HepG2 (cell line): ENCODE results near the gene UNKL. TPM values are rescaled to one million over a fixed set of nuclear protein-coding genes. Genes with fewer than 3 reads are reported as not detected.

ENCODE experiments used
- ATAC-seq: fragments of 200-7000 bp; cut with Tn5 transposase; 3 replicates; pipeline ENCODE4 v1.9.1; 2020; ENCODE audit warnings: mild to moderate bottlenecking, moderate library complexity
- BruUV-seq: library from RNA; stranded (reverse); fragments of 400-500 nt; replicated peaks from 2 replicates; lab custom pipeline; 2021; lab: Mats Ljungman, UMichigan
- CTCF ChIA-PET: fragments of 300-600 bp; formaldehyde crosslinking; extraction: SDS; loops from one replicate; lab custom pipeline; 2021; ENCODE audit warnings: low total read pairs, inconsistent platforms, low intra/inter-chr PET ratio; lab: Yijun Ruan, JAX
- POLR2A ChIA-PET: fragments of 350-600 bp; sonication (Branson Sonifier 250); formaldehyde crosslinking; loops from one replicate; lab custom pipeline; 2020; ENCODE audit warnings: antibody characterized with exemption, inconsistent platforms; lab: Yijun Ruan, JAX
- DNase-seq: peaks from one replicate; pipeline ENCODE4 v3.0.0-alpha.2; 2015; ENCODE audit warnings: low spot score
- FAIRE-seq: peaks from 3 replicates; lab custom pipeline; 2011; peaks lifted over from hg19 to GRCh38; lab: Jason Lieb, UNC
- H2AFZ ChIP-seq: one replicate; pipeline ENCODE4 v1.6.1; 2011; ENCODE audit warnings: low read length, inconsistent platforms
- H3K27ac ChIP-seq: fragments of 300-600 bp; 3 replicates; pipeline ENCODE4 v1.8.0; 2011; ENCODE audit warnings: mixed run types, mild to moderate bottlenecking, mixed read lengths, low read length, inconsistent platforms; ENCODE audit not compliant: insufficient read depth; ENCODE audit errors: extremely low read length
- H3K27me3 ChIP-seq, 2 experiments: fragments of 200-600 bp in 1 of 2; 2 replicates in 1 of 2; 3 replicates in 1 of 2; pipeline versions ENCODE4 v1.6.0 to v1.8.0; 2011; ENCODE audit warnings: low read length in 2 of 2, mild to moderate bottlenecking in 2 of 2, moderate library complexity in 2 of 2, inconsistent platforms in 1 of 2; ENCODE audit not compliant: insufficient read depth in 2 of 2, control insufficient read depth in 1 of 2
- H3K36me3 ChIP-seq, 2 experiments: fragments of 200-600 bp in 1 of 2; replicated peaks in 1 of 2; 2 replicates in 1 of 2; 3 replicates in 1 of 2; pipeline versions ENCODE4 v1.5.1 to v1.8.0; 2011; ENCODE audit warnings: low read length in 2 of 2, inconsistent platforms in 1 of 2; ENCODE audit not compliant: insufficient read depth in 2 of 2, control insufficient read depth in 1 of 2
- H3K4me1 ChIP-seq: 2 replicates; pipeline ENCODE4 v1.5.1; 2012; ENCODE audit warnings: low read length, inconsistent platforms; ENCODE audit not compliant: insufficient read depth
- H3K4me2 ChIP-seq: 2 replicates; pipeline ENCODE4 v1.6.0; 2011; ENCODE audit warnings: low read depth, low read length, inconsistent platforms
- H3K4me3 ChIP-seq, 3 experiments: fragments of 200-600 bp in 1 of 3; sonication (generic), shearing (Covaris generic) in 1 of 3; replicated peaks in 1 of 3; 2 replicates each; pipeline ENCODE4 v1.5.1; 2011 to 2016; ENCODE audit warnings: low read length in 3 of 3, inconsistent platforms in 2 of 3, low read depth in 2 of 3, mild to moderate bottlenecking in 2 of 3, control low read depth in 1 of 3, mixed read lengths in 1 of 3; ENCODE audit not compliant: insufficient read depth in 1 of 3
- H3K79me2 ChIP-seq: one replicate; pipeline ENCODE4 v1.6.1; 2011; ENCODE audit warnings: low read length, inconsistent platforms; ENCODE audit not compliant: insufficient read depth
- H3K9ac ChIP-seq: 2 replicates; pipeline ENCODE4 v1.6.0; 2011; ENCODE audit warnings: mild to moderate bottlenecking, low read depth, low read length, inconsistent platforms; ENCODE audit not compliant: insufficient read depth
- H3K9me3 ChIP-seq: 2 replicates; pipeline ENCODE4 v1.5.1; 2012; ENCODE audit warnings: mild to moderate bottlenecking, low read length
- H4K20me1 ChIP-seq: 2 replicates; pipeline ENCODE4 v1.6.0; 2011; ENCODE audit warnings: inconsistent platforms, mild to moderate bottlenecking, low read length, moderate library complexity; ENCODE audit not compliant: insufficient read depth
- AGO2 ChIP-seq: fragments of 200-400 bp; formaldehyde crosslinking; optimal IDR thresholded peaks from 2 replicates; pipeline ENCODE3; 2017; ENCODE audit warnings: mild to moderate bottlenecking, low read depth, low read length, moderate library complexity
- HOXA5 ChIP-seq: sonication (generic); formaldehyde crosslinking; IDR thresholded peaks from 2 replicates; pipeline ENCODE4 v1.4.0; 2020; ENCODE audit warnings: missing genetic modification reagents
- MTERF4 ChIP-seq: sonication (generic); formaldehyde crosslinking; IDR thresholded peaks from 2 replicates; pipeline ENCODE4 v1.8.0; 2023; ENCODE audit warnings: mild to moderate bottlenecking, missing genetic modification reagents
- STAT5B ChIP-seq: sonication (generic); formaldehyde crosslinking; IDR thresholded peaks from 2 replicates; pipeline ENCODE4 v1.4.0; 2020; ENCODE audit warnings: missing genetic modification reagents
- ZFP37 ChIP-seq: sonication (generic); formaldehyde crosslinking; IDR thresholded peaks from 2 replicates; pipeline ENCODE4 v1.4.0; 2020; ENCODE audit warnings: missing genetic modification reagents, borderline replicate concordance
- ZNF569 ChIP-seq: sonication (generic); formaldehyde crosslinking; IDR thresholded peaks from 2 replicates; pipeline ENCODE4 v1.5.0; 2020; ENCODE audit warnings: mild to moderate bottlenecking, missing genetic modification reagents, moderate library complexity, borderline replicate concordance
- ZNF614 ChIP-seq: IDR thresholded peaks from 2 replicates; pipeline ENCODE4 v1.6.1; 2018; ENCODE audit warnings: missing biosample characterization, missing genetic modification reagents, inconsistent platforms, borderline replicate concordance
- WGBS: methylation state at CpG from one replicate; pipeline ENCODE4 v1.1.6; 2017; ENCODE audit warnings: low lambda C conversion rate; 5-methylcytosine and 5-hydroxymethylcytosine counted together
- in situ Hi-C: cut with HindIII; loops from 2 replicates; pipeline ENCODE4 v1.10.0; 2017; ENCODE audit warnings: low pct_unique_long_range_greater_than_20kb; ENCODE audit not compliant: extremely low pct_ligation_motif_present
- intact Hi-C: fragments of 100-400 bp; cut with micrococcal nuclease; formaldehyde crosslinking; loops from one replicate; pipeline ENCODE4 v1.10.0; 2022; ENCODE audit not compliant: unreplicated experiment
- polyA plus RNA-seq, 8 experiments: library from polyadenylated mRNA; depleted of rRNA in 3 of 8; stranded (reverse) in 7 of 8; unstranded in 1 of 8; fragments of >200 nt; fragmentation: Illumina TruSeq in 4 of 8; extraction: Trizol in 4 of 8; gene quantifications; 2 replicates each; pipeline versions ENCODE4 v1.2.1 to v1.2.3, GENCODE V29; 2011 to 2016; ENCODE audit warnings: low read depth in 4 of 8, missing spikeins in 1 of 8, mixed read lengths in 1 of 8; ENCODE audit not compliant: insufficient read depth in 1 of 8
- total RNA-seq, 5 experiments: library from RNA; depleted of rRNA; stranded (reverse); fragments of >200 nt; fragmentation: Illumina TruSeq; extraction: Trizol; gene quantifications; 2 replicates each; pipeline ENCODE4 v1.2.3, GENCODE V29; 2016; ENCODE audit warnings: low read depth in 1 of 5

Gene UNKL
- total and polyA plus RNA-seq, 2 of the 13 experiments (the other 11 are each of a cell fraction or from before 2014, with no cell fraction given): 10.4 to 17.6 TPM

GRCh38 chr16:1452530-1452929 is 38.0 kb upstream of the UNKL start:
- no peaks in the 10 kb centered on the region for H3K79me2 ChIP-seq
- 90% methylated on average over 2 of the region's 20 CpGs for WGBS
- in situ Hi-C loops: no loop called here
- peaks cover 7 to 13% of the 10 kb centered on the region in 2 experiments; a peak in 4 of 5 replicates for H3K36me3 ChIP-seq
- POLR2A ChIA-PET: no interaction called here
- no peak overlapping the region for H3K27ac ChIP-seq
- H3K4me3 ChIP-seq: no peak overlapping the region
- no peaks in the 10 kb centered on the region for H3K9me3 ChIP-seq
- no peak overlapping the region for H2AFZ ChIP-seq
- H3K4me1 ChIP-seq: no peaks in the 10 kb centered on the region
- no peak overlapping the region for H3K9ac ChIP-seq
- intact Hi-C loops: no loop called here
- no peak for ATAC-seq
- no peak for TF ChIP-seq ZFP37 (CRISPR knock-in tag)
- TF ChIP-seq HOXA5 (CRISPR knock-in tag): no peak
- no peak for TF ChIP-seq STAT5B (CRISPR knock-in tag)
- TF ChIP-seq ZNF569: no peak
- TF ChIP-seq MTERF4 (CRISPR knock-in tag): no peak
- TF ChIP-seq, all 625 proteins: peak for 0
- H3K4me2 ChIP-seq: no peak overlapping the region
- DNase-seq (no peak), FAIRE-seq (no peak)
- no peaks in the 10 kb centered on the region for H4K20me1 ChIP-seq
- CTCF ChIA-PET: no interaction called here
- H3K27me3 ChIP-seq: no peaks in the 10 kb centered on the region
- no TSS peak for BruUV-seq

GRCh38 chr16:1451702-1452392 is 37.3 kb upstream of the UNKL start:
- Histone ChIP-seq H3K4me2 (no peak overlapping the region), H3K9me3 (no peaks in the 10 kb centered on the region), H3K27ac (no peak overlapping the region), H3K79me2 (no peaks in the 10 kb centered on the region), H3K27me3 (no peaks in the 10 kb centered on the region), H4K20me1 (no peaks in the 10 kb centered on the region), H2AFZ (no peak overlapping the region), H3K9ac (no peak overlapping the region), H3K4me3 (no peak overlapping the region), H3K4me1 (no peaks in the 10 kb centered on the region), H3K36me3 (peaks cover 7 to 13% of the 10 kb centered on the region in 2 experiments; a peak in 4 of 5 replicates)
- ChIA-PET POLR2A (no interaction called here), CTCF (no interaction called here)
- intact Hi-C loops (no loop called here), in situ Hi-C loops (no loop called here)
- FAIRE-seq (no peak), DNase-seq (no peak), ATAC-seq (no peak)
- 94% methylated on average over 6 of the region's 34 CpGs for WGBS
- peak; percentile 66 for TF ChIP-seq AGO2
- no peak for TF ChIP-seq ZNF614 (CRISPR knock-in tag)
- BruUV-seq: no TSS peak
